GM18508 (cell line): ENCODE measurements around the gene FOXS1.
"Not testable (repeated sequence)": the region's sequence is repeated elsewhere in the genome, so short reads cannot be mapped to it uniquely, and the experiment has no call there.

Experiments
- ATAC-seq: cut with Tn5 transposase; IDR thresholded peaks from one replicate; pipeline ENCODE4 v1.9.1; 2021; ENCODE audit warnings: moderate number of reproducible peaks; ENCODE audit not compliant: insufficient read depth, unreplicated experiment

The FOXS1 gene

DNA sequence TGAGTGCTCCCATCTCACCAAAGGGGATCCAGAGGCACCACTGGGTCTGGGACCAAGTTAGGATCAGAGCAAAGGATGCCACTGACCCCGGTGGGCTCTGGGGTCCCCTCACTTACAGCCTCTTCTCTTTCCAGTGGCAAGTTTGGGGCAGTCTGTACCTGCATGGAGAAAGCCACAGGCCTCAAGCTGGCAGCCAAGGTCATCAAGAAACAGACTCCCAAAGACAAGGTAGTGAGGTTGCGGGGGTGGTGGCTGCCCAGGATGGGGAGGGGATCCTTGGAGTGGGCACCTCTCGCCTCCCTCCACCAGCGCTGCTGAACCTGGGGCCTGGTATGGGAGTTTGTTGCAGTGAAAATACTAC, 21.3 kb downstream of the FOXS1 start:
- no peak for ATAC-seq

DNA sequence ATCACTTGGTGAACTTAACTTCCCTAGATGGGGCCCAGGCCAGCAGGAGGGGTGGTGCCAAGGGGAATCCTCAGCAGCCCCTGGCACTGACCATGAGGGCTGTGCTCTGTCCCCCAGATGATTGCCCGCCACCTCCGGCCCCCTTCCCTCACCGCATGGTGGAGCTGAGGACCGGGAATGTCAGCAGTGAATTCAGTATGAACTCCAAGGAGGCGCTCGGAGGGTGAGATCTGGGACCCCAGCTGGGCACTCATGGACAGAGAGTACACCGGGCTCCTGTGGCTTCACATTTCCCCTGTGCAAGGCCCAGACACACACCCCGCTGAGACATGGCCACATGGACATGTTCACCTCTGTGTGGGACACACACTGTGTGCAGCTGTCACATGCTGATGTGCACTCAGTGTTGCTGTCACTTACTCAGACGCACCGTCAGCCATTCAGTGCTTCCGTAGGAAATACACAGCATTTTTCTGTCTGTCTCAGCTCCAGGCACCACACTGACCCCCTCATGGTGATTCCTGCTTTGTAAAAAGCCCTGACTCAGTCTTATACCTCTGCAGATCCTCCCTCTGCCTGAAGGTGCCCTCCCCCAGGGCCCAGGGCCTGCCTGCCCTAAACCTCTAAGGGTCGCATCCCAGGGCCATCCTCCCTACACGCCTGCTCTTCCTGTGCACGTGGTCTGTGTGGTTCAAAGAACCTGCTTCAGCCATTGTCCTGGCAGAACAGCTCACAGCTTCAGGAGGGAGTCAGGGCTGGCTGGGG, 21.9 kb downstream of the FOXS1 start:
- no peak for ATAC-seq

DNA sequence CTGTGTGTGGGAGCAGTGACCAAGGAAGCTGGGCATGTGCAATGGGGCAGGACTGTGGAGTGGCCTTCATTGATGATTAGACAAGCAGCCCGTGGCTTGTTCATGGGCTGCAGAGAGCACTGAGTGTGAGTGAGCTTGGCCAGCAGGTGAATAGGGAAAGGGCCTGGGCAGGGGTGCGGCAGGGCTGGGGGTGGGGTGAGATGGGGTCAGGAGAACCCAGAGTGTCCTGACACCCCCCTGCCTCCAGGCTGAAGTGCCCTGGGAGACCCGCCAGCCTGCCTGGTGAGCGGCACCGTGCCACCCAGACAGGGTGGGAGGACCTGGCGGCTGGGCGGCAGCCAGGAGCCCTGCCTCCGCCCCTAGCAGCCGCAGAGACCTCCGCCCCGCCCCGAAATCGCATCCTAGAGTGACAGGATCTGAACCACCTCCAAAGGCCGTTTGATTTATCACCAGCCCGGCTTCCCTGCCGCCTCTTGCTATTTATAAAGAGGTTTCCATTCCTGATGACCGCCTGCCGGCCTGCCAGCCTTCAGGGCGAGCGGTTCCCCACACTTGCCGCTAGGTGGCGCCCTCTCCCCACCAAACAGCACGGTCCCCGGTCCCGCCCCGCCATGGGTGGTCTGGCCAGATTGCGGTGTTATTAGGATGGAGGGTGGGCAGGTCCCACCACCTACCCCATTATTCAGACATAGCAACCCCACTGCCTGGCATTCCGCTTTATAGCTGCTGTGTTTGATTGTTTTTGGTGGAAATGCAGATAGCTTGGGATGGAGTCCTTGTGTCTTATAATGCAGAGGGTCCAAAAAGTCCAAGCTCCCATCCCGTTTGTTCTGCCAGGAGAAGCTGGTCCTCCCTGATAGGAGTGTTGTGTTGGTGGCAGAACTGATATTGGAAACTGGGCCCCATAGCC, 22.7 kb downstream of the FOXS1 start:
- no peak for ATAC-seq

DNA sequence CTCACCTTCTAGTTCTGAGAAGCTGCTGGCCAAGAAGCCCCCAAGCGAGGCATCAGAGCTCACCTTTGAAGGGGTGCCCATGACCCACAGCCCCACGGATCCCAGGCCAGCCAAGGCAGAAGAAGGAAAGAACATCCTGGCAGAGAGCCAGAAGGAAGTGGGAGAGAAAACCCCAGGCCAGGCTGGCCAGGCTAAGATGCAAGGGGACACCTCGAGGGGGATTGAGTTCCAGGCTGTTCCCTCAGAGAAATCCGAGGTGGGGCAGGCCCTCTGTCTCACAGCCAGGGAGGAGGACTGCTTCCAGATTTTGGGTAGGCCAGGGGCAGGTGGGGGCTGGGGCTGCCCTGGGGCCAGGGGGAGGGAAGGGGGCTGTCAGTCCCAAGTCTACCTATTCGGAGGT, 24.0 kb downstream of the FOXS1 start:
- ATAC-seq: no peak

DNA sequence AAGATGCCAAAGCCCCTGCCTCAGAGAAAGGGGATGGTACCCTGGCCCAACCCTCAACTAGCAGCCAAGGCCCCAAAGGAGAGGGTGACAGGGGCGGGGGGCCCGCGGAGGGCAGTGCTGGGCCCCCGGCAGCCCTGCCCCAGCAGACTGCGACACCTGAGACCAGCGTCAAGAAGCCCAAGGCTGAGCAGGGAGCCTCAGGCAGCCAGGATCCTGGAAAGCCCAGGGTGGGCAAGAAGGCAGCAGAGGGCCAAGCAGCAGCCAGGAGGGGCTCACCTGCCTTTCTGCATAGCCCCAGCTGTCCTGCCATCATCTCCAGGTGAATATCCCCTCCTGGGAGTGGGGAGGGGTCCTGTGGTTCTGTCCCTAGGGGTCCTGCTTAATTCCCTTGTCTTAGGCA, 25.2 kb downstream of the FOXS1 start:
- ATAC-seq: no peak

DNA sequence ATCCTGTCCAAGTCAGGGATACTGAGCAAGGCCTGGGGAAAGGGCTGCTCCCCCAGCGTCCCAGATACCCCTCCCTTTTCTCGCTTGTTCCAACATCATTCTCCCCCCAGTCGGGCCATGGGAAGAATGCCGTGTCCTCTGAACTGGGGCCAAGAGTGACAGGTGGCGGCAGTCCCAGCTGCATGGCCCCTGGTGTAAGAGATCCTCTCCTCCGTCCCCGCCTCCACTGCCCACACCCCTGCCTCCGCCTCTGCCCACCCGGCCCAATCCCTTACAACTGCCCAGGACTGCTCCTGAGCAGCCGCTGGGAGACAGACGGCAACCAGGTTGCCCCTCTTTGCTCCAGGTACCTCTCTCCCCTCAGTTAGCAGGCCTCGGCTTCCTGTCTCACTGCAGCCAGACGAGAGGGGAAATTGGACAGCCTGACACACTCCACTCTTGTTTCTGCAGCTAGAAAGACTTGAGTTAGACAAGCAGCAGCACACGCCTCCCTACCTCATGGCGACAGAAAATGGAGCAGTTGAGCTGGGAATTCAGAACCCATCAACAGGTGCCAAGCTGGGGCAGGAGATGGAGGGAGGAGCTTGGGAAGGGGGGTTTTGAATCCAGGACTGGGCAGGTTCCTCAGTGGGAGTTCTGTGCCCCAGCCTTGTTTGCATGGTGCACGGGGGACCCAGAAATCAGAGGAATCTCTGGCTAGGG, 26.2 kb downstream of the FOXS1 start, which contains the start of gene MYLK2:
Gene MYLK2 (plus strand): TSS at position 274 of the 702 bp plus-strand sequence. CDS start 225 bp downstream, at position 499.
- no peak for ATAC-seq

DNA sequence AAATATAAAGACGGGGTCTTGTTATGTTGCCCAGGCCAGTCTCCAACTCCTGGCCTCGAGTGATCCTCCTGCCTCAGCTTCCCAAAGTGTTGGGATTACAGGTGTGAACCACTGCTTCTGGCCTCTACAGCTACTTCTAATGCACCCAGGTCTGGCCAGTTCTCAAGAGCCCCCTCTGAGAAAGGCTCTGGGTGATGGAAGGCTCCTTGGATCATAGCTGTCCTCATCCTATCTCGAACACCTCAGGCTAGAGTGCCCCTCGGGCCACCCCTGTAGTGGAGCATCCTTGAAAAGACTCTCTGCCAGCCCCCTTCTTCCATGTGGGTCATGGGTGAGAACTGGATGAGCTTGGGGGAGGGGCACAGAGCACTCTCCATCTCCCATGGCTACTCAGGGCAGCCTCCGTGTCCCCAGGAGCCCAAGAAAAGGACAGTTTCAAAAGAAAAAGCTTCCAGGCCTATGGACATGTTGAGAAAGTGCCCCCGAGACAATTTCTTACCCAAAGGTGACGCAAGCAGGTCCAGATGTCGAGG, 27.0 kb downstream of the FOXS1 start:
- no peak for ATAC-seq

DNA sequence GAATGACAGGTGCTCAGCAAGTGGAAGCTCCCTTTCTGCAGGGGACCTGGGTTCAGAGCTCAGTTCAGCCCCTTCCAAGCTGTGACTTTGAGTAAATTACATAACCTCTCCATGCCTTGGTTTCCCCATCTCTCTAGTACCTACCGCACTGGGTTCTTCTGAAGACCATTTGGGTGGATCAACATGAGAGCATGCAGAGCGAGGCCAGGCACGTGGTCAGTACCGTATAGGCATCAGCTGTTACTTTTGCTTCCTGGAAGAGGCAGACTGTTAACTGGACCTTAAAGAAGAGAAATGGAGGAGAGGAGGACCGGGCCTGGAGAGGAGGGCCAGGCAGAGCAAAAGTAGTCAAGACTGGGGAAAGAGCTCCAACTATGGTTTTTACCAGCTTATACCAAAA, 27.9 kb downstream of the FOXS1 start:
- ATAC-seq: no peak

DNA sequence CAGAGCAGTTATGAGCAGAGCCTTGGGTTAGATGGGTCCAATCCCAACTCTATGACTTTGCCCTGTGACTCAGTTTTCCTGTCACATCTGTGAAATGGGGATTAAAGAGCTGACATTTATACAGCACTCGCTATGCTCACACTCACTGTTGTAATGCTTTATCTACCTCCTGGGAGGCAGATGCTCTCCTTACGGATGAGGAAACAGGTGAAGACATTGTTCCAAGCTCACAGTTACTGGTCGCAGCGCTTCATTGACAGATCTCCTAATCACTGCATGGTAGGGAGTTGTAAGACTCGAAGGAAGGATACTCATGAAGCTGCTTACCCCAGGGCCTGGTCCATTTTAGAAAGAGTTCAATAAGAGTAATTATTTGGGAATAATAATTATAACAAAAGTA, 29.2 kb downstream of the FOXS1 start:
- no peak for ATAC-seq

DNA sequence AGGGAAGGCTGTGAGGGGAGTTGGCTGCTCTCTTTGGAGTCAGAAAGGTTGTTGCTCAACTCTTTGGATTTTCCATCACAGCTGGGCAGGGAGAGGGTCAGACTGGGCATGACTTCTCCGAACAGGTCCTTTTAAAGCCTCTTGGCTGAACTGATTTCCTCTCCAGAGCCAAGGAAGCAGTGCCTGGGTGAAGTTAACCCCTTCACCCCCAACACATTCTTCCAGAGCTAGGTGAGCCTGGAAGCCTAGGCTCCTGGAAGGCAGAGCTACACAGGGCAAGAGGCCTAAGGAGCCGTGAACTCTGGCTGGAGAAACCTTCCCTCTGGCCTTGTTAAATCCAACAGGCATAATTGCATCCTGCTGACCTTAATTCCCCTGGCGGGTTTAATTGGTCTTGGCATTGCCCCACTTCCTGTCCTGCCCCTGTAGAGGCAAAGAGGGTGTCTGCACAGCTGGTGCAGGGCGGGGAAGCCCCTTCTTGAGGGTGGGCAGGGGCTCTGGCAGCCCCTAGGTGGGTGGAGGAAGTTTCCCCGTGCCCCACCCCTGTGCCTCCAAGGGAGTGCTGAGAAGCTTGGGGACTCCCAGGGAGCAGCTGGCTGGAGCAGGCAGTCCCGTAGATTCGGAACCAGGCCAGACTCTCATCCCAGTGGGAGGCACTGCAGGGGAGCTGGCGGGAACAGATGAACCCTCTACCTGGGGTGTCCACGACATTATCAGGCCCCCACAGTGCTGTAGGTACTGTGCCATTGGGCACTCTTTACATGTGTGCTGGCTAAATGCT, 29.8 kb downstream of the FOXS1 start:
- ATAC-seq: no peak

DNA sequence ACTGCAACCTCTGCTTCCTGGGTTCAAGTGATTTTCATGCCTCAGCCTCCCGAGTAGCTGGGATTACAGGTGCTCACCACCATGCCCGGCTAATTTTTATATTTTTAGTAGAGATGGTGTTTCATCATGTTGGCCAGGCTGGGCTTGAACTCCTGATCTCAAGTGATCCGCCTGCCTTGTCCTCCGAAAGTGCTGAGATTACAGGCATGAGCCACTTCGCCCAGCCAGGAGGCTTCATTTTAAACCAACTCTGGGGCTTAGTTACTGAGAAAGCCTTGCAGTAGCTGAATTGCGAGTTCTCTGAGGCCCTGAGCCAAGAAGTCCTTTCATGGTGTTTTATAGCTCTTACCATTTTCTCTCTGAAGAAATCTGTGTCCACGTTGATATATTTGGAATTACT, 31.3 kb downstream of the FOXS1 start:
- not testable (repeated sequence) for ATAC-seq

DNA sequence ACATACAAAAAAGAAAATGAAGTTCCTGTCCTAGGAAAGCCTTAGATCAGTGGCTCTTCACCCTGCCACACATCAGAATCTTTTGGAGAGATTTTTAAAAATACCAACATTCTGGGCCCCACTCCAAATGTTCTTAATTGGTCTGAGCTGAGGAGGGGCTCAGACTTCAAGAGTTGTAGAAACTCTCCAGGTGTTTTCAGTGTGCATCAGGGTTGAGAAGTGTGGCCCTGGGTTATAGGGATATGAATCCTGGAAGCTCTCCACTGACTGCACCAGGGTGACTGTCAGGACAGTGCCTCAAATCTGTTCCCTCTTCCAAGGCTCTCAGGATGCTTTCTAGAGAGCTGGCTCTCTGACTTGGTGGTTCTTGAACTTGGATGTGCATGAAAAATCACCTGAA, 31.8 kb downstream of the FOXS1 start:
- ATAC-seq: no peak

DNA sequence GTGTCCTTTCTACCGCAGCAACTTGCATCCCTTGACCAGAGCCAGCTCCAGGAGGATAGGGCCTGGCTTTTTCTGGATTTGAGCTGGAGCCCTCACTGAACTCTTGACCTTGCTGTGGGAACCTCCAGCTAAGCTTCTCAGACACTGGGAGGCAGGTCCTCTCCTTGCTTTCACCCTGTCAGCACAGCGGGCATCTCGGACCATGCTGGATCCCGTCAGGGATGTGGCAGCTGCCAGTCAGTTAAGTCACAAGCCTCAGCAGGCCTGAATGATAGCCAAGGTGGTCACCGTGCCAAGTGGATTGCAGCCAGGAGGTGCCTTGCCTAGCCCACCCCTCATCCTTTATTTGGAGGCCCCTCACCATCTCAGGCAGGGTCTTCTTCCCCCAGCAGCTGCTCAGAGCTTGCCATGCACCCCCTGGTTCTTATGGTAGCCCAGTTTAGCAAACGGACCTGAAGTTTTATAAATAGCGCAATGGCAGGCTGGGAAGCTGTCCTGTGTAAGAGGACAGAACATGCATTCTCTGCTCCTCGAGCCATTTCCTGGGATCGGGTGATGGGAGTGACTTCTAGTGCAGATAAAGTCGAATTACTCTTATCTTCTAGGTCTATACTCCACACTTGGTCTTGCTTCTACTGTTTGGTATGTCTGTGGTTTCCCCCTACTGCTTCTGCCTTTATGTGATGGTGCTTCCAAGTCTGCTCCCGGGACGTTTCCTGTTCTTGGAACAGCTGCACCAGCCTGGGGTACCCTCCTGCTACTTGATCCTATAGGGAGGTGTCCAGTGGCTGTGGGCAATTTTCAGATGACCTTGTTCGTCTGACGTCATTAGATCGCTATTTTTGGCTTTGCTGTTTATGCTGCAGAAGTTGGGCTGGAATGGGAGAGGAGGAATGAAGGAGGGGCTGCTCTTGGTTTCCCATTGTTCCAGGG, 33.3 kb downstream of the FOXS1 start:
- ATAC-seq: no peak

DNA sequence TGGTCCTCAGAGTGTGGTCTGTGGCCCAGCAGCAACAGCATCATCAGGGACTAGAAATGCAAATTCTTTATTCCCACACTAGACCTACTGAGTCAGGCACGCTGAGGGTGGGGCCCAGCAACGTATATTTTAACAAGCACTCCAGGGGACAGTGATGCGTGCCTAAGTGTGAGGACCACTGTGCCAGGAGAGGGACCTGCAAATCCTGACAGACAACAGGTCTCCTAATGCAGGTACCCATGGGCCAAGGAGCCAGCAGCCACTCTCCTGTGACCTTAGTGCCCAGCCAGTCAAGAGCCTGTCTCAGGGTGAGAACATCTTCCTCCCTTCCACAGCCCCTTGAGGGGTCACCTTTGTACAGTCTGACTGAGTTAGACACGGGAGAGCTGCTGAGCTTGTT, 34.2 kb downstream of the FOXS1 start:
- ATAC-seq: no peak

DNA sequence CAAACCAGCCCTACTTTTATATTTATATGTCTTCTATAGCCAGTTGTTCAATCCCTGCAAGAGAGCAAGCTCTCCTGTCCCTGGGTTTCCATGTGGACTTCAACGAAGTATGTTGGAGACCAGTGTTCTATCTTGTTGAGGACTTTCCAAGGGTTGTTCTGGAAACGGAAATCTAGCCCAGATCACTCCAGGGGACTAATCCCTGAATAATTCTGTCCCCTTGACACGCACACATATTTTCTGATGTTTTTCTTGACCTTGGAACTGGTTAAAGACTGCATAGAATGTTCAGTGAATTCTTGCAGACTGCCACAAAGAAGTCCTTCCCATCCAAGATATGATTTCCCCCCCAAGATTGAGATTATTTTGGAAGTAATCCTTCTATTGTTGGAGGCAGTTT, 35.7 kb downstream of the FOXS1 start:
- ATAC-seq: no peak

DNA sequence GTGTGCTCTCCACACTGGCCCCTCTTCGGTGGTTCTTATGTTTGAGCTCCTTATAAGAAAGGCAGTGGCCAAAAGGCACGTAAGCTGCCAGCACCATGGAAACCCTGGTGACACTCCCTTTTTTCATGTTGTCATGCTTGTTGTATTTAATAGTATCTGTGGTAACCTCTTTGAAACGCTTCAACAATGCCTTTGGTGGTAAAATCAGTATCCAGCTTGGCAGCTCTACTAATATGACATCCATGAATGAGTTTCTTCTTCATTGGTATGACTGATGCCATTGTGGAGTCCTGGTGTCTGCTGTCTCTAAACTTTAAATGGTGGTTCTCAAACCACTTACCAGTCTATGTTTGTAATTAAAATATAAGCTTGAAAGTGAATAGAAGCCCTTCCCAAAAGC, 36.9 kb downstream of the FOXS1 start:
- ATAC-seq: no peak

DNA sequence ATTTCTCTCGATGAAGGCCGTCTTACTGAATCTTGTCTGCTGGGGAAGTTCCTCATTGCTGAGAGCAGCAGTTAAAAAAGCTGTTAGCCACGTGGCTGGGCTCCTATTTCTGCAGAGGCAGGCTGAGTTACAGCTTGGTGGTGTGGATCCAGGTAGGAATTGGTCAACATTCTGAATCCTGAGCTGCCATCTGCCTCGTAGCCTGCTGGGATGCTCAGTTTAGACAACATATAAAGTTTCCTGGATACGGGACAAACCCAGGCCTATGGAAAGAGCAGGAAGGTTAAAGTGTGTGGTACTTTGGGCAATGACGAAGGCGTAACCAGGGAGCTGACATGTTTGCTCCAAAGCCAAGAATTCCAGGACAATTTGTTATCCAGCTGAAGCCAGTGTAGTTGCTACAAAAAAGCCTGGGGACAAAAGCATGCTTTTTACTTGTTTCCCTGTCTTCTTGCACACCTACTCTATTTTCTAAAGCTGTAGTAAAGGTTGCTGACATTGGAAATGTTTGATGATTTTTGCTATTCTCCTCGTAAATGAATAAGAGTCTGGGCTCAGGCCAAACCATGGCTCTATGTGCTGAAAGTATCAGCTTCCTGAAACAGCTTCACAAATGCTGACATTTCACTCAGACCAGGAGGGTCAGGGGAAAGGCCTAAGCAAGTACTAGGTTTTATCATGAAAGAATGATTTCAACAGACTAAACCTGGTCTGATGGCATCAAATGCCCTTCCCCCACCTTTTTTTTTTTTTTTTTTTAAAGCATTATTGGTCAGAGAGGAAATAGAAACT, 38.6 kb downstream of the FOXS1 start:
- ATAC-seq: no peak
